Stomach (tissue), 9 donors: ENCODE results near the gene NXPE3. TPM values are rescaled to one million over a fixed set of nuclear protein-coding genes. Genes with fewer than 3 reads are reported as not detected.

Experiments used
- DNase-seq, 2 donors: peaks; one replicate each; pipeline versions ENCODE4 v3.0.0 to v3.0.0-alpha.2; 2013 to 2019
- H3K27ac ChIP-seq, 5 donors: fragments of 200-600 bp in 4 of 5; sonication (generic) in 4 of 5; one replicate each; pipeline ENCODE4 v1.5.1; 2013 to 2019; ENCODE audit warnings: mild to moderate bottlenecking in 1 of 5, moderate library complexity in 1 of 5
- H3K27me3 ChIP-seq, 3 donors: fragments of 200-600 bp; sonication (generic); one replicate each; pipeline ENCODE4 v1.5.1; 2017 to 2019; ENCODE audit warnings: mixed run types in 1 of 3
- H3K36me3 ChIP-seq, 4 donors: fragments of 200-600 bp; sonication (generic); 1 replicate in 3 of 4; 2 replicates in 1 of 4; pipeline ENCODE4 v1.5.1; 2016 to 2019
- H3K4me1 ChIP-seq, 4 donors: fragments of 200-600 bp; sonication (generic); one replicate each; pipeline ENCODE4 v1.5.1; 2016 to 2019
- H3K4me3 ChIP-seq, 4 donors: fragments of 200-600 bp; sonication (generic) in 3 of 4; one replicate each; pipeline ENCODE4 v1.5.1; 2016 to 2019; ENCODE audit warnings: mild to moderate bottlenecking in 1 of 4
- H3K9me3 ChIP-seq, 4 donors: fragments of 200-600 bp; sonication (generic); one replicate each; pipeline ENCODE4 v1.5.1; 2016 to 2019
- EP300 ChIP-seq: sonication (generic); formaldehyde crosslinking; IDR thresholded peaks from one replicate; pipeline ENCODE4 v1.6.1; 2017; ENCODE audit warnings: antibody characterized with exemption
- POLR2A ChIP-seq, 4 donors: fragments of 450-650 bp; IDR thresholded peaks; one replicate each; pipeline ENCODE4 v1.6.1; 2016; ENCODE audit warnings: antibody characterized with exemption in 4 of 4, control low read depth in 2 of 4, mild to moderate bottlenecking in 1 of 4, moderate library complexity in 1 of 4
- POLR2AphosphoS5 ChIP-seq, 3 donors: sonication (generic); formaldehyde crosslinking; IDR thresholded peaks; one replicate each; pipeline ENCODE4 v1.6.1; 2016; ENCODE audit warnings: antibody characterized with exemption in 3 of 3
- WGBS, 5 donors: extraction: QIAGEN DNeasy Blood & Tissue Kit in 3 of 5; methylation state at CpG; one replicate each; pipeline versions ENCODE4 v1.1.5 to v1.1.7; 2013 to 2018; 5-methylcytosine and 5-hydroxymethylcytosine counted together
- intact Hi-C: fragments of 100-400 bp; cut with DNase I; formaldehyde crosslinking; loops from one replicate; pipeline ENCODE4 v1.15.1; 2023; ENCODE audit warnings: low total_unique reads
- polyA plus RNA-seq, 3 donors: library from polyadenylated mRNA; stranded (reverse); fragments of 200-250 nt; gene quantifications; one replicate each; pipeline ENCODE4 v1.2.3, GENCODE V29; 2013
- total RNA-seq, 5 donors: library from RNA; depleted of rRNA; stranded (reverse); fragments of >200 nt; gene quantifications; one replicate each; pipeline versions ENCODE4 v1.1.0 to v1.2.3, GENCODE V29; 2014 to 2016
- TF ChIP-seq, protein P1 (sequence below), 7 experiments: fragments of 450-650 bp in 4 of 7; fragments of 200-600 bp in 3 of 7; sonication (generic) in 3 of 7; IDR thresholded peaks; one replicate each; pipeline ENCODE4 v1.5.1; 2016 to 2019; ENCODE audit warnings: antibody characterized with exemption in 7 of 7, control low read depth in 2 of 7, mild to moderate bottlenecking in 1 of 7
- donor health status: healthy with polysubstance abuse.
- donor health status: Bipolar disorder and iron deficiency.
- donor health status: healthy.

NXPE3 gene
- total and polyA plus RNA-seq, 8 donors: 0.58 to 43.2 (median 6.0) TPM

DNA sequence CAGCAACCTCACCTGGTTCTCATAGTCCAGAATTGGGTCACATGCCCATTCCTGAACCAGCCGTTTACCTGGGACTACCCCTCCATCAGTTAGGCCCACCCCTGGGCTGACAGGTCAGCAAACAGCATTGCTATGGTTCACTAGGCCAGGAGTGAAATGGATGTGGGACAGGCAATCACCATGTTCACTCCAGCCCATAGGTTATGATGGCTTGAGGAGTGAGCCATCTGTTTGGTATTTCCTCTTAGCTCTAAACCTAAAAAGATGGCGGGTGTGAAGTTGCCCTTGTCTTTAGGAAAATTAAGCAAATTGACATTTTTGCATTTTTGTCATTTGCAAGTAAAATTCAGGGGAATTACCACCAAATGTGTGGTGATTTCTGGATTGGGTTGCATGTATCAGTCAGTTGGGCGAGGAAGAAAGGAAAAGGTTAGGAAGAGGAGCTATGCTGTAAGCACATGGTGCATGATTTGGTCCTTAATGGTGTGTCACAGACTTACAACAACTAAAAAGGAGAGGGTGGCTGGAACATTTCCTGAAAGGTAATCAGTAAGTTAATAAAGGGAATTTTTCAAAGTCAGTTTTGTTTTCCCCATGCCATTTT, 17.2 kb downstream of the NXPE3 start:
- intact Hi-C loops: no loop called here
- H3K9me3 ChIP-seq: peaks cover 0 to 6% (median 0%) of the 10 kb centered on the region in 4 donors

DNA sequence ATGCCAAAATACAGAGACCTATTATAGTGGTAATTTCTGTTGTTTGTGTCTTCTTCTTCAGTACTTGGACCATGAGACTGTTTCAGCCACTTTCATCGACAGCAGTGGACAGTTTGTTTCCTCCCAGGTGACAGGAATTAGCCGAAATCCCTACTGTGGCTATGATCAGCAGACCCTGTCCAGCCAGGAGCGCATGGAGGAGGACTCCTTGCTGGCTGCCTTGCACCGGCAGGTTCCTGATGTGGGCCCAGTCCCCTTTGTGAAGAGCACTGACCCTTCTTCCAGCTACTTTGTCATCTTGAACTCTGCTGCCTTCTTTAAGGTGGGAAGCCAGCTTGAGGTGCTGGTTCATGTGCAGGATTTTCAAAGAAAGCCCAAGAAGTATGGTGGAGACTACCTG, 22.2 kb downstream of the NXPE3 start:
- Histone ChIP-seq H3K4me3 (no peak overlapping the region), H3K27me3 (no peaks in the 10 kb centered on the region), H3K9me3 (no peaks in the 10 kb centered on the region), H3K27ac (no peak overlapping the region), H3K4me1 (peaks cover 0 to 11% (median 0%) of the 10 kb centered on the region in 4 donors), H3K36me3 (peaks cover 0 to 49% (median 18%) of the 10 kb centered on the region in 4 donors)
- intact Hi-C loops: loop anchor here (10.0 kb wide), 1 partner anchor 734 kb away; no protein-coding TSS in a partner anchor
- TF ChIP-seq POLR2A (IDR thresholded peaks at IDR 0.05) (no peak), EP300 (no peak), POLR2AphosphoS5 (IDR thresholded peaks at IDR 0.05) (no peak)
- TF ChIP-seq, protein P1, sequence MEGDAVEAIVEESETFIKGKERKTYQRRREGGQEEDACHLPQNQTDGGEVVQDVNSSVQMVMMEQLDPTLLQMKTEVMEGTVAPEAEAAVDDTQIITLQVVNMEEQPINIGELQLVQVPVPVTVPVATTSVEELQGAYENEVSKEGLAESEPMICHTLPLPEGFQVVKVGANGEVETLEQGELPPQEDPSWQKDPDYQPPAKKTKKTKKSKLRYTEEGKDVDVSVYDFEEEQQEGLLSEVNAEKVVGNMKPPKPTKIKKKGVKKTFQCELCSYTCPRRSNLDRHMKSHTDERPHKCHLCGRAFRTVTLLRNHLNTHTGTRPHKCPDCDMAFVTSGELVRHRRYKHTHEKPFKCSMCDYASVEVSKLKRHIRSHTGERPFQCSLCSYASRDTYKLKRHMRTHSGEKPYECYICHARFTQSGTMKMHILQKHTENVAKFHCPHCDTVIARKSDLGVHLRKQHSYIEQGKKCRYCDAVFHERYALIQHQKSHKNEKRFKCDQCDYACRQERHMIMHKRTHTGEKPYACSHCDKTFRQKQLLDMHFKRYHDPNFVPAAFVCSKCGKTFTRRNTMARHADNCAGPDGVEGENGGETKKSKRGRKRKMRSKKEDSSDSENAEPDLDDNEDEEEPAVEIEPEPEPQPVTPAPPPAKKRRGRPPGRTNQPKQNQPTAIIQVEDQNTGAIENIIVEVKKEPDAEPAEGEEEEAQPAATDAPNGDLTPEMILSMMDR (IDR thresholded peaks at IDR 0.05): no peak
- WGBS, 5 donors: 75 to 97% (median 89%) methylated on average over 4 of the region's 4 CpGs
- DNase-seq: no peak

More for the DNA sequence above, 17.2 kb downstream of the NXPE3 start:
- H3K36me3 ChIP-seq: peaks cover 0 to 60% (median 34%) of the 10 kb centered on the region in 4 donors
- H3K27me3 ChIP-seq: no peaks in the 10 kb centered on the region
- no peak for TF ChIP-seq EP300
- TF ChIP-seq, protein P1 (IDR thresholded peaks at IDR 0.05): no peak
- no peak for TF ChIP-seq POLR2AphosphoS5 (IDR thresholded peaks at IDR 0.05)
- no peak for TF ChIP-seq POLR2A (IDR thresholded peaks at IDR 0.05)
- no peaks in the 10 kb centered on the region for H3K4me1 ChIP-seq
- H3K27ac ChIP-seq: no peak overlapping the region
- 87 to 96% (median 91%) methylated on average over 3 of the region's 3 CpGs for WGBS, 5 donors
- no peak overlapping the region for H3K4me3 ChIP-seq
- DNase-seq: no peak

DNA sequence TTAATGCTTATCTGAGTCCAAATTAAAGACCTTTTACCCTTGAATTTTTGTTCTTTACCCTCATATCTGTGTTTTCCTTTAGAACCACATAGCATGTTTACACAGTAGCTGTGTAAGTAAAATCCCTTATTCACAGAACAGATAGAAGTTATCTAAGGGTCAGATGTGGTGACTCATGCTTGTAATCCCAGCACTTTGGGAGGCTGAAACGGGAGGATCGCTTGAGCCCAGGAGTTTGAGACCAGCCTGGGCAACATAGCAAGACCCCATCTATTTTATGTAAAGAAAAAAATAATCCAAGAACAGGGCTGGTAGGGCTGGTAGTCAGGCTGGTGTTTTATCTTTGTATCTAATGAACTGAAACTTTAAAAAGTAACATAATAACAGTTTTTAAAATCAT, 23.2 kb downstream of the NXPE3 start:
- TF ChIP-seq EP300: no peak
- no peak for TF ChIP-seq POLR2A (IDR thresholded peaks at IDR 0.05)
- no peak for TF ChIP-seq POLR2AphosphoS5 (IDR thresholded peaks at IDR 0.05)
- TF ChIP-seq, protein P1 (IDR thresholded peaks at IDR 0.05): no peak
- H3K36me3 ChIP-seq: peaks cover 0 to 47% (median 17%) of the 10 kb centered on the region in 4 donors
- 39 to 60% (median 45%) methylated on average over 2 of the region's 2 CpGs for WGBS, 5 donors
- no peaks in the 10 kb centered on the region for H3K27me3 ChIP-seq
- no peak overlapping the region for H3K4me3 ChIP-seq
- no peaks in the 10 kb centered on the region for H3K9me3 ChIP-seq
- intact Hi-C loops: loop anchor here (10.0 kb wide), 1 partner anchor 733 kb away; no protein-coding TSS in a partner anchor
- no peak overlapping the region for H3K27ac ChIP-seq
- no peak for DNase-seq
- H3K4me1 ChIP-seq: peaks cover 0 to 11% (median 0%) of the 10 kb centered on the region in 4 donors

DNA sequence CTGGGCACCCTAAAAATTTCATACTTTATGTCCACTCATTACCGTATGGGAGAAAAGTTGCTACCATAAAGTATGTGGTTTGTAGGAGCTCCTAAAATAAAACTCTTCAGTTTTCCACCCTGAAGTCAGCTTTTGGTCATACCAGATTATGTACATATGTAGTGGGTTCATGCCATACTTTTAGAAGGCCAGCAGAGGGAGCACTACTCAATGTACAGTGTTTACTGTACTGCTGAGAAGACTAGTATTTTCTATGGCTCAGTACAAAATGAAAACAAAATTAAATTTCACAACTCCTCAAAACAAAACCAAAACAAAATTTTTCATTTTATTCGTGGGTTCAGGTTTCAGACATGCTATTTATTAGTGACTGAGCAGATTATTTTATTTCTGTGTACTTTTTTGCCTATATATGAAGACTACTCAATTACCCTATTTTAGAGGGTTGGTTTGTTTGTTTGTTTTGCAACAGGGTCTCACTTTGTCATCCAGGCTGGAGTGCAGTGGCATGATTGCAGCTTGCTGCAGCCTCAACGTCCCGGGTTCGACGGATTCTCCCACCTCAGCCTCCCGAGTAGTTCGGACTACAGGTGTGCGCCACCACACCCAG, 24.3 kb downstream of the NXPE3 start:
- H3K27me3 ChIP-seq: no peaks in the 10 kb centered on the region
- TF ChIP-seq POLR2AphosphoS5 (IDR thresholded peaks at IDR 0.05) (peak in 1 of 3 donors; percentile 21), POLR2A (IDR thresholded peaks at IDR 0.05) (no peak), EP300 (no peak)
- TF ChIP-seq, protein P1 (IDR thresholded peaks at IDR 0.05): peak in 5 of 7 experiments; percentile 69 to 86 (median 81)
- H3K4me3 ChIP-seq: no peak overlapping the region
- no peak overlapping the region for H3K27ac ChIP-seq
- peak; percentile 42 to 89 for DNase-seq
- H3K4me1 ChIP-seq: peaks cover 0 to 11% (median 0%) of the 10 kb centered on the region in 4 donors
- 74 to 81% (median 79%) methylated on average over 9 of the region's 9 CpGs for WGBS, 5 donors
- peaks cover 0 to 46% (median 18%) of the 10 kb centered on the region in 4 donors for H3K36me3 ChIP-seq
- intact Hi-C loops: loop anchor here (10.0 kb wide), 1 partner anchor 732 kb away; no protein-coding TSS in a partner anchor
- H3K9me3 ChIP-seq: no peaks in the 10 kb centered on the region
